Measurements from ENCODE around the gene FAM217B.

DNA sequence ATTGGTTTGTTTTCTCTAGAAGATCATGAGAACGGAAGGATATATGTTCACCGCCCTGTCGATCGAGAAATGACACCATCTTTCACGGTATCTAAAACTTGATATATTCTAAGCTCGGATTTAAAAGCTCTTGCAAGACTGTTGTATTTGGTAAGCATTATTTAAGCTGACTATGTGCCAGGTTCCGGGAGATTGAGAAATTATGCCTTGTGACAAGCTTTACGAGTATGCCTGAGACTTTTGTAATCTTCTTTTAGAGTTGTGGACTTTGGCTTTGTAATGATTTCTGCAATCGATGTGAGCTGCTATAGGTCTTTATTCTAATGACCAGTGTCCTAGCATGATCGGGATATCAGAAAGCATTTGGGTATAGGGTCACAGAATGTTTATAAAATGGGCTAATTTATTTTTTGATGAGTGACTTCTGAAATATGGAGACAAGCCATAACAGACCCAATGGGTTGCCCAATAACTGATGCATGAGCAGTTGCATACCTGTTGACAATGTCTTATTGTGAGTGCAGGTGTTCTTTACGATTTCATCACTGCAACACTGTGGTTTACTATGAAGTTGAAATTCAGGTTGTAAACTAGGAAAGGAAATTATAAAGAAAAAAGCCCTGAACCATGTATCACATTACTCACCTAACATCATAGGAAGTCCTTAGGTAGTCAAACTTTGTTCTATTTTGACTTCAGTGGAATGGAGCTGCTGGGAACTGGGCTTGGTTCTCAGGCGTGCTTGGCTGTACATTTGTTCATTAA lies 32.0 kb downstream of the FAM217B start:
- TF ChIP-seq POLR2AphosphoS5 (IDR thresholded peaks at IDR 0.05; ENCODE audit: borderline replicate concordance, low read depth, low read length) (no peak), EZH2 (IDR thresholded peaks at IDR 0.05) (no peak)

Measured in SK-N-MC (cell line).